Right lobe of liver (tissue), 6 donors: ENCODE results near the gene CASQ2. TPM values are rescaled to one million over a fixed set of nuclear protein-coding genes. Genes with fewer than 3 reads are reported as not detected.
A peak's percentile ranks its signal among the peaks of the same experiment; 100 is the strongest.

ENCODE experiments used
- ATAC-seq, 4 donors: fragments of 200-7000 bp; cut with Tn5 transposase; one replicate each; pipeline ENCODE4 v1.9.1; 2020; ENCODE audit warnings: mild to moderate bottlenecking in 4 of 4, moderate library complexity in 4 of 4
- DNase-seq, 3 donors: peaks; one replicate each; pipeline ENCODE4 v3.0.0-alpha.2; 2020
- H3K27ac ChIP-seq, 3 donors: fragments of 200-600 bp; one replicate each; pipeline ENCODE4 v1.8.0; 2022
- H3K27me3 ChIP-seq, 2 donors: fragments of 200-600 bp; one replicate each; pipeline ENCODE4 v1.8.0; 2022
- H3K36me3 ChIP-seq, 4 donors: fragments of 200-600 bp; sonication (generic) in 1 of 4; one replicate each; pipeline versions ENCODE4 v1.5.1 to v1.8.0; 2017 to 2022; ENCODE audit warnings: control low read depth in 1 of 4
- H3K4me1 ChIP-seq, 4 donors: fragments of 200-600 bp; sonication (generic) in 1 of 4; one replicate each; pipeline versions ENCODE4 v1.5.1 to v1.8.0; 2017 to 2022; ENCODE audit warnings: control low read depth in 1 of 4
- H3K4me3 ChIP-seq, 3 donors: fragments of 200-600 bp; one replicate each; pipeline ENCODE4 v1.8.0; 2022
- H3K9me3 ChIP-seq, 4 donors: fragments of 200-600 bp; sonication (generic) in 1 of 4; one replicate each; pipeline versions ENCODE4 v1.5.1 to v1.8.0; 2017 to 2022; ENCODE audit warnings: control low read depth in 1 of 4
- POLR2A ChIP-seq: fragments of 450-650 bp; IDR thresholded peaks from one replicate; pipeline ENCODE4 v1.6.1; 2017; ENCODE audit warnings: antibody characterized with exemption, mild to moderate bottlenecking
- WGBS: methylation state at CpG from one replicate; pipeline ENCODE4 v1.1.6; 2018; ENCODE audit warnings: low coverage, low lambda C conversion rate; ENCODE audit not compliant: insufficient coverage; ENCODE audit errors: missing lambda C conversion rate; 5-methylcytosine and 5-hydroxymethylcytosine counted together
- intact Hi-C, 2 donors: fragments of 100-400 bp; cut with DNase I; formaldehyde crosslinking; loops; one replicate each; pipeline versions ENCODE4 v1.11.2 to v1.14.1; 2022
- total RNA-seq, 6 experiments: library from RNA; depleted of rRNA in 2 of 6; stranded (reverse); fragments of >200 nt in 2 of 6; fragmentation: NEBNext Ultra II Directional in 3 of 6; extraction: Animal tissue kit (Norgen Biotek cat#: 25700) in 3 of 6; gene quantifications; one replicate each; pipeline versions ENCODE4 v1.1.0 to v1.2.4, GENCODE V29; 2016 to 2023
- TF ChIP-seq, protein P1 (sequence below), 4 donors: fragments of 200-600 bp in 3 of 4; fragments of 450-650 bp in 1 of 4; IDR thresholded peaks; one replicate each; pipeline versions ENCODE4 v1.5.1 to v1.8.0; 2016 to 2022; ENCODE audit warnings: antibody characterized with exemption in 4 of 4, mild to moderate bottlenecking in 2 of 4
- donor health status: DM: no; HTN: yes; CAD: no.
- donor health status: DM: no; HTN: no; CAD: no.
- donor health status: DM: no; HTN: no; CAD: no.
- donor health status: DM: no; HTN: yes; CAD: no.
- donor health status: DM: no; HTN: yes; CAD: no.

The CASQ2 gene
- total RNA-seq, 6 experiments from 2014 or later, result 0.09 to 0.44 (median 0.21) TPM; not detected in 2

DNA sequence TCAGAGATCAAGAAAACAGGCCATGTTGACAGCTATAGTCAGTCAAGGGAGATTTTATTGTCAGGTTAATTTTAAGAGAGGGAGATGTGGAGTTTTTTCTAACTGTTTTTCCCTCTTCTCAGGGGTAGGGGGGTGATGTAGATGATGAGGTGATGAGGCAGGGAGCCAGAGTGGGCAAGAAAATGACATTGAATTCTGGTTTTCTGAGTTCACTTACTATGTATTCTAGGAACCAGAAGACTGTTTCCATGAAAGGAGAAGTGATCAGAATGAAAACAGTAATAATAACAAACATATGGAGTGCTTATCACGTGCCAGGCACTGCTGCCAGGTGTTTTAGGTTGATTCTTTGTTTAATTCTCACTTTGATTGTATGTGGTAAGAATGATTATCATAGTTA lies 40.2 kb downstream of the CASQ2 start:
- peaks cover 0 to 31% (median 2%) of the 10 kb centered on the region in 4 donors for H3K4me1 ChIP-seq
- TF ChIP-seq POLR2A, result no peak
- TF ChIP-seq, protein P1, sequence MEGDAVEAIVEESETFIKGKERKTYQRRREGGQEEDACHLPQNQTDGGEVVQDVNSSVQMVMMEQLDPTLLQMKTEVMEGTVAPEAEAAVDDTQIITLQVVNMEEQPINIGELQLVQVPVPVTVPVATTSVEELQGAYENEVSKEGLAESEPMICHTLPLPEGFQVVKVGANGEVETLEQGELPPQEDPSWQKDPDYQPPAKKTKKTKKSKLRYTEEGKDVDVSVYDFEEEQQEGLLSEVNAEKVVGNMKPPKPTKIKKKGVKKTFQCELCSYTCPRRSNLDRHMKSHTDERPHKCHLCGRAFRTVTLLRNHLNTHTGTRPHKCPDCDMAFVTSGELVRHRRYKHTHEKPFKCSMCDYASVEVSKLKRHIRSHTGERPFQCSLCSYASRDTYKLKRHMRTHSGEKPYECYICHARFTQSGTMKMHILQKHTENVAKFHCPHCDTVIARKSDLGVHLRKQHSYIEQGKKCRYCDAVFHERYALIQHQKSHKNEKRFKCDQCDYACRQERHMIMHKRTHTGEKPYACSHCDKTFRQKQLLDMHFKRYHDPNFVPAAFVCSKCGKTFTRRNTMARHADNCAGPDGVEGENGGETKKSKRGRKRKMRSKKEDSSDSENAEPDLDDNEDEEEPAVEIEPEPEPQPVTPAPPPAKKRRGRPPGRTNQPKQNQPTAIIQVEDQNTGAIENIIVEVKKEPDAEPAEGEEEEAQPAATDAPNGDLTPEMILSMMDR (IDR thresholded peaks at IDR 0.05), result no peak
- H3K4me3 ChIP-seq, result no peak overlapping the region
- intact Hi-C loops, result no loop called here
- H3K9me3 ChIP-seq, result no peaks in the 10 kb centered on the region
- no peaks in the 10 kb centered on the region for H3K27me3 ChIP-seq
- no peaks in the 10 kb centered on the region for H3K36me3 ChIP-seq
- DNase-seq (no peak), ATAC-seq (no peak)
- no peak overlapping the region for H3K27ac ChIP-seq
- WGBS, result 46% methylated on average over 1 of the region's 1 CpG

DNA sequence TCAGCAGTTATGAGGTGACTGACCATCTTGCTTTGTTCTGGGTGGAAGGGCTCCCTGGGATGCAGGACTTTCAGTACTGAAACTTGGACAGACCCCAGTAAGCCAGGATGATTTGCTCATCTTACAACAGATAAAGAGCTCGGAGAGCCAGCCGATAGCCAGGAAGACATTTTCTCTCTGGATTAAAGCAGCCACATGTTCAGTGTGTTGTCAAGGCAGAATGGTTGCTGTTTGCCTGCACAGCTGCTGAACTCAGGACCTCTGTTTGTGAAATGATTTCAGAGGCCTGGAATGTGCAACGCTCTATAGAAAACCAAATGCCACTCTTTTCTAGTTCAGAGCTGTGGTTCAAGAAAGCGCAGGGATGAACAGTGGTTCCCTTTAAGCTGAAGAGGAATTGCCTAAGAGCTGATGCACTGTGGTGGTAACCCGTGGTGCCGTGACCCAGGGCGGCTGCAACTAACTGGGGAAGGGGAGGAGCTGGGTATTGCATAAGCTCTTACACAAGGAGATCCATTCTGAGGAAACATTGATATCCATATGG lies 40.7 kb downstream of the CASQ2 start:
- Histone ChIP-seq H3K27ac (peak overlapping the region in 1 of 3 donors; percentile 13), H3K4me1 (peaks cover 0 to 31% (median 2%) of the 10 kb centered on the region in 4 donors), H3K9me3 (no peaks in the 10 kb centered on the region), H3K36me3 (no peaks in the 10 kb centered on the region), H3K4me3 (no peak overlapping the region), H3K27me3 (no peaks in the 10 kb centered on the region)
- ATAC-seq (peak; percentile 73 to 90 (median 84)), DNase-seq (peak; percentile 61 to 81 (median 72))
- TF ChIP-seq, protein P1 (IDR thresholded peaks at IDR 0.05), result no peak
- TF ChIP-seq POLR2A, result no peak
- intact Hi-C loops, result no loop called here
- 19% methylated on average over 7 of the region's 7 CpGs for WGBS

DNA sequence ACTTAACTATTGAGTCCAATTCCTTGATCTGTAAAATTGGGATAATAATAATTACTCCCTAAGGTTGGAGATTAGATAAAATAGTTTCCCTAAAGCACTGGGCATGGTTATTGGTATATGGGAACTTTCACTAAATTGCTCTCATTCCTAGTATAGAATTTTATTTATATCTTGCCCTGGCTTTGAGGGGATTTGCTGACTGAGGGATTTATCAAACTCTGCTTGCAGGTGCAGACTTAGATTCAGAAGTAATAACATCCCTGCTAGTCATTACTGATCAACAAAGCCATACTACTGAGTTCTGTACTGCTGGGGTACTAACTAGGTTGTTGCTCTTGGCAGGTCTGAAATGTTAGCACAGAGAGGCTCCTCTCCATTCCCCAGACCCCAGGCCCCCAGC lies 41.9 kb downstream of the CASQ2 start:
- DNase-seq, result no peak
- Histone ChIP-seq H3K4me1 (peaks cover 0 to 31% (median 2%) of the 10 kb centered on the region in 4 donors), H3K27me3 (no peaks in the 10 kb centered on the region), H3K36me3 (no peaks in the 10 kb centered on the region), H3K9me3 (no peaks in the 10 kb centered on the region), H3K27ac (no peak overlapping the region), H3K4me3 (no peak overlapping the region)
- intact Hi-C loops, result no loop called here
- no peak for TF ChIP-seq POLR2A
- TF ChIP-seq, protein P1 (IDR thresholded peaks at IDR 0.05), result no peak
- no peak for ATAC-seq

DNA sequence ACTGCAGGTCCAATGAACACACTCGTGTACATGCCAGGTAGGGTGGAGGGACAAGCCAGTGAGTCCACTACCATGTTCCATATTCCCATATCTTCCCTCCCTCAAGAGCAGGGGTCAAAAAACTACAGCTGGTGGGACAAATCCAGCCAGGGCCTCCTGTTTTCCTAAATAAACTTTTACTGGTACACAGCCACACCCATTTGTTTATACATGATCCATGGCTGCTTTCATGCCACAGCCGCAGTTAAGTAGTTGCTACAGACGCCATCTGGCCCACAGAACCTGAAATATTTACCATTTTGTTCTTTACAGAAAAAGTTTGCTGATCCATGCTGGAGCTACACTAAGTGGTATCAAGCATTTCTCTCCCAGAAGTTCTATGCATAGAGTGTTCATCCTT lies 42.4 kb downstream of the CASQ2 start:
- intact Hi-C loops, result no loop called here
- DNase-seq (no peak), ATAC-seq (no peak)
- peaks cover 0 to 31% (median 2%) of the 10 kb centered on the region in 4 donors for H3K4me1 ChIP-seq
- TF ChIP-seq, protein P1 (IDR thresholded peaks at IDR 0.05), result no peak
- no peak for TF ChIP-seq POLR2A
- H3K27ac ChIP-seq, result no peak overlapping the region
- no peaks in the 10 kb centered on the region for H3K9me3 ChIP-seq
- H3K4me3 ChIP-seq, result no peak overlapping the region
- WGBS, result 62% methylated on average over 3 of the region's 3 CpGs
- H3K27me3 ChIP-seq, result no peaks in the 10 kb centered on the region
- no peaks in the 10 kb centered on the region for H3K36me3 ChIP-seq

DNA sequence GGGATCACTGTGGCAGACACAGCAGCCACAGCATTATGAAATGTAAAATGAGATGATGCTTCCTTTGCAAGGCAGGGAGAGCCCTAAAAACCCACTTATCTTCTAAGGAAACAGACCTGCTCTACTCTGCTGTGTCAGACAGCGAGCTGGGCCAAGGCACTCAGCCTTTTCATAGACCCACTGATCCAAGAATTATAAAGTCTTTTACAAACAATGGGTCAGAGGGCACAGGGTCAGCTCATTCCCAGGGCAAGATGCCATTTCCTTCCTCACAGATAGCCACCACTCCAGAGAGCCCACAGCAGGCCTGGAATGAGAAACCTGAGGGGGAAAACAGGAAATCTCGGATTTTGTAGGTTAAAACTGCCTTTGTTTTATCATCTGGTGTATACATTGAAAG lies 42.9 kb downstream of the CASQ2 start:
- 55% methylated on average over 2 of the region's 2 CpGs for WGBS

More for the DNA sequence above, 42.9 kb downstream of the CASQ2 start:
- H3K27ac ChIP-seq, result no peak overlapping the region
- DNase-seq (no peak), ATAC-seq (peak in 3 of 4 donors; percentile 39 to 52 (median 43))
- no peak overlapping the region for H3K4me3 ChIP-seq
- no peaks in the 10 kb centered on the region for H3K27me3 ChIP-seq
- H3K36me3 ChIP-seq, result no peaks in the 10 kb centered on the region
- intact Hi-C loops, result no loop called here
- H3K4me1 ChIP-seq, result peaks cover 0 to 31% (median 2%) of the 10 kb centered on the region in 4 donors
- H3K9me3 ChIP-seq, result no peaks in the 10 kb centered on the region
- TF ChIP-seq, protein P1 (IDR thresholded peaks at IDR 0.05), result no peak
- TF ChIP-seq POLR2A, result no peak
